Neural progenitor cell (in vitro differentiated cells): ENCODE data around the gene TENM3. TPM values are rescaled to one million over a fixed set of nuclear protein-coding genes. Genes with fewer than 3 reads are reported as not detected.

Experiments
- DNase-seq: peaks from one replicate; pipeline ENCODE4 v3.0.0-alpha.2; 2016; ENCODE audit warnings: low spot score
- H2AFZ ChIP-seq: fragments of 200-600 bp; sonication (generic); replicated peaks from 2 replicates; pipeline ENCODE4 v1.6.1; 2016; ENCODE audit warnings: antibody characterized with exemption
- H3F3A ChIP-seq: fragments of 200-600 bp; sonication (generic); 2 replicates; pipeline ENCODE4 v1.6.1; 2016; ENCODE audit warnings: antibody characterized with exemption, low read depth
- H3K27ac ChIP-seq: fragments of 200-600 bp; sonication (generic); 2 replicates; pipeline ENCODE4 v1.5.1; 2016; ENCODE audit warnings: mild to moderate bottlenecking
- H3K27me3 ChIP-seq: fragments of 200-600 bp; sonication (generic); 2 replicates; pipeline ENCODE4 v1.6.1; 2016; ENCODE audit warnings: mild to moderate bottlenecking, moderate library complexity
- H3K36me3 ChIP-seq: fragments of 200-600 bp; sonication (generic); 2 replicates; pipeline ENCODE4 v1.5.1; 2016
- H3K4me1 ChIP-seq: fragments of 200-600 bp; sonication (generic); 2 replicates; pipeline ENCODE4 v1.6.1; 2016; ENCODE audit warnings: mixed run types
- H3K4me2 ChIP-seq: fragments of 200-600 bp; sonication (generic); 2 replicates; pipeline ENCODE4 v1.6.1; 2016
- H3K4me3 ChIP-seq: fragments of 200-600 bp; sonication (generic); 2 replicates; pipeline ENCODE4 v1.5.1; 2016
- H3K79me2 ChIP-seq: fragments of 200-600 bp; sonication (generic); 2 replicates; pipeline ENCODE4 v1.6.1; 2016; ENCODE audit warnings: low read depth
- H3K9ac ChIP-seq: fragments of 200-600 bp; sonication (generic); 2 replicates; pipeline ENCODE4 v1.6.1; 2016
- H3K9me3 ChIP-seq: fragments of 200-600 bp; sonication (generic); 2 replicates; pipeline ENCODE4 v1.5.1; 2016; ENCODE audit warnings: low read depth
- H4K20me1 ChIP-seq: fragments of 200-600 bp; sonication (generic); 2 replicates; pipeline ENCODE4 v1.6.1; 2016; ENCODE audit warnings: low read depth
- H3K27ac Mint-ChIP-seq: 3 replicates; pipeline ENCODE4 v1.8.0; 2021; ENCODE audit warnings: mixed read lengths
- H3K27me3 Mint-ChIP-seq: 2 replicates; pipeline ENCODE4 v1.8.0; 2022; ENCODE audit warnings: low read depth, mild to moderate bottlenecking, inconsistent platforms, moderate library complexity, mixed read lengths; ENCODE audit not compliant: insufficient read depth
- H3K36me3 Mint-ChIP-seq: 3 replicates; pipeline ENCODE4 v1.8.0; 2021; ENCODE audit warnings: mixed read lengths
- H3K4me1 Mint-ChIP-seq: 3 replicates; pipeline ENCODE4 v1.8.0; 2021; ENCODE audit warnings: mixed read lengths
- H3K4me3 Mint-ChIP-seq: 3 replicates; pipeline ENCODE4 v1.8.0; 2021; ENCODE audit warnings: mild to moderate bottlenecking, moderate library complexity, mixed read lengths
- H3K9me3 Mint-ChIP-seq: 3 replicates; pipeline ENCODE4 v1.8.0; 2020; ENCODE audit warnings: mixed read lengths
- EZH2 ChIP-seq: fragments of 200-600 bp; sonication (generic); IDR thresholded peaks from 2 replicates; pipeline ENCODE4 v1.6.1; 2017; ENCODE audit warnings: antibody characterized with exemption, mild to moderate bottlenecking, moderate library complexity
- EZH2phosphoT487 ChIP-seq: fragments of 200-600 bp; sonication (generic); IDR thresholded peaks from 2 replicates; pipeline ENCODE4 v1.6.1; 2017; ENCODE audit warnings: antibody characterized with exemption
- total RNA-seq: library from RNA; depleted of rRNA; stranded (reverse); fragments of >200 nt; gene quantifications from 2 replicates; pipeline ENCODE4 v1.2.3, GENCODE V29; 2015; ENCODE audit warnings: low replicate concordance
- TF ChIP-seq, protein P1 (sequence below): fragments of 200-600 bp; sonication (generic); IDR thresholded peaks from 2 replicates; pipeline ENCODE4 v1.5.1; 2017; ENCODE audit warnings: antibody characterized with exemption, mild to moderate bottlenecking

Gene TENM3
- total RNA-seq, 1 donor from 2014 or later, result 78.7 TPM

GRCh38 chr4:182425302-182425701 lies 182.1 kb downstream of the TENM3 start:
- no peak overlapping the region for H3K4me3 ChIP-seq
- H3K27me3 ChIP-seq, result no peaks in the 10 kb centered on the region
- Mint-ChIP-seq H3K4me1 (no peaks in the 10 kb centered on the region), H3K4me3 (no peak overlapping the region), H3K9me3 (no peaks in the 10 kb centered on the region), H3K36me3 (peaks cover 12% of the 10 kb centered on the region), H3K27me3 (no peaks in the 10 kb centered on the region), H3K27ac (no peak overlapping the region)
- DNase-seq, result no peak
- H3K36me3 ChIP-seq, result peaks cover 3% of the 10 kb centered on the region
- no peak for TF ChIP-seq EZH2
- no peak for TF ChIP-seq EZH2phosphoT487
- TF ChIP-seq, protein P1, sequence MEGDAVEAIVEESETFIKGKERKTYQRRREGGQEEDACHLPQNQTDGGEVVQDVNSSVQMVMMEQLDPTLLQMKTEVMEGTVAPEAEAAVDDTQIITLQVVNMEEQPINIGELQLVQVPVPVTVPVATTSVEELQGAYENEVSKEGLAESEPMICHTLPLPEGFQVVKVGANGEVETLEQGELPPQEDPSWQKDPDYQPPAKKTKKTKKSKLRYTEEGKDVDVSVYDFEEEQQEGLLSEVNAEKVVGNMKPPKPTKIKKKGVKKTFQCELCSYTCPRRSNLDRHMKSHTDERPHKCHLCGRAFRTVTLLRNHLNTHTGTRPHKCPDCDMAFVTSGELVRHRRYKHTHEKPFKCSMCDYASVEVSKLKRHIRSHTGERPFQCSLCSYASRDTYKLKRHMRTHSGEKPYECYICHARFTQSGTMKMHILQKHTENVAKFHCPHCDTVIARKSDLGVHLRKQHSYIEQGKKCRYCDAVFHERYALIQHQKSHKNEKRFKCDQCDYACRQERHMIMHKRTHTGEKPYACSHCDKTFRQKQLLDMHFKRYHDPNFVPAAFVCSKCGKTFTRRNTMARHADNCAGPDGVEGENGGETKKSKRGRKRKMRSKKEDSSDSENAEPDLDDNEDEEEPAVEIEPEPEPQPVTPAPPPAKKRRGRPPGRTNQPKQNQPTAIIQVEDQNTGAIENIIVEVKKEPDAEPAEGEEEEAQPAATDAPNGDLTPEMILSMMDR, result no peak
- H3K9me3 ChIP-seq, result no peaks in the 10 kb centered on the region
- H3F3A ChIP-seq, result no peaks in the 10 kb centered on the region
- no peaks in the 10 kb centered on the region for H3K4me1 ChIP-seq
- no peaks in the 10 kb centered on the region for H3K79me2 ChIP-seq
- no peak overlapping the region for H3K27ac ChIP-seq
- no peak overlapping the region for H3K4me2 ChIP-seq
- H3K9ac ChIP-seq, result no peak overlapping the region
- H4K20me1 ChIP-seq, result no peaks in the 10 kb centered on the region
- H2AFZ ChIP-seq, result no peak overlapping the region

- Mint-ChIP-seq H3K27me3 (no peaks in the 10 kb centered on the region), H3K9me3 (no peaks in the 10 kb centered on the region), H3K27ac (no peak overlapping the region), H3K4me3 (no peak overlapping the region), H3K4me1 (no peaks in the 10 kb centered on the region), H3K36me3 (peaks cover 12% of the 10 kb centered on the region)
- Histone ChIP-seq H3K79me2 (no peaks in the 10 kb centered on the region), H3K9me3 (no peaks in the 10 kb centered on the region), H3K4me3 (no peak overlapping the region), H2AFZ (no peak overlapping the region), H3K4me1 (no peaks in the 10 kb centered on the region), H3K4me2 (no peak overlapping the region), H4K20me1 (no peaks in the 10 kb centered on the region), H3K36me3 (peaks cover 3% of the 10 kb centered on the region), H3K27ac (no peak overlapping the region), H3K9ac (no peak overlapping the region), H3K27me3 (no peaks in the 10 kb centered on the region), H3F3A (no peaks in the 10 kb centered on the region)
- no peak for DNase-seq
- TF ChIP-seq, protein P1, result no peak
- no peak for TF ChIP-seq EZH2phosphoT487
- no peak for TF ChIP-seq EZH2
Observed at GRCh38 chr4:182426901-182427300, 183.7 kb downstream of the TENM3 start.

DNA sequence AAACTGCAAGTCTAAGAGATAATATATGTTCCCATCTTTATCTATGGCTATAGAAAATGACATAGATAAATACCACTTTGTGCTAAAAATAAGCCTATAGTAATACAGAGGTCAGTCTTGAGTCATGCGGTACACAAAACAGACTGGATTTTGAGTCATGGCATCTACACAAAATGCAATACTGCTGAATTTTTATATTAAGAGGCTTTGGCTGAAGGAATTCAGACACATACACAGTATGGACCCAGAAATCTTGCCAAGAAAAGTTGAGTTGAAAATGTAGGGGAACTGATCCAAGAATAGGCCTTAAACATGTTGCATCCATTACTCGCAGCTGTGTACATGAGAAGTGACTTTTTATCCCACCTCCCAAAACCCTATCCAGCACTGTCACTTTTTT lies 184.4 kb downstream of the TENM3 start:
- Mint-ChIP-seq H3K4me3 (no peak overlapping the region), H3K4me1 (no peaks in the 10 kb centered on the region), H3K36me3 (peaks cover 16% of the 10 kb centered on the region), H3K9me3 (no peaks in the 10 kb centered on the region), H3K27me3 (no peaks in the 10 kb centered on the region), H3K27ac (no peak overlapping the region)
- no peak for DNase-seq
- Histone ChIP-seq H3K27ac (no peak overlapping the region), H3K4me3 (no peak overlapping the region), H3K27me3 (no peaks in the 10 kb centered on the region), H3K9ac (no peak overlapping the region), H3K36me3 (peaks cover 3% of the 10 kb centered on the region), H3K79me2 (no peaks in the 10 kb centered on the region), H3K4me1 (no peaks in the 10 kb centered on the region), H2AFZ (no peak overlapping the region), H3F3A (no peaks in the 10 kb centered on the region), H3K9me3 (no peaks in the 10 kb centered on the region), H3K4me2 (no peak overlapping the region), H4K20me1 (no peaks in the 10 kb centered on the region)
- no peak for TF ChIP-seq EZH2phosphoT487
- TF ChIP-seq, protein P1, result no peak
- TF ChIP-seq EZH2, result no peak
